Mesenchymal stem cell (in vitro differentiated cells and primary cell): Measurements from ENCODE around the gene LSR.

Experiments used
- DNase-seq: peaks from one replicate; pipeline ENCODE4 v3.0.0-alpha.2; 2013
- H2AFZ ChIP-seq: one replicate; pipeline ENCODE4 v1.6.1; 2013; ENCODE audit warnings: low read depth, mild to moderate bottlenecking, control low read depth, inconsistent platforms, low read length, moderate library complexity
- H2AK5ac ChIP-seq: 2 replicates; pipeline ENCODE4 v1.6.1; 2013; ENCODE audit warnings: low read length, moderate library complexity, mild to moderate bottlenecking, inconsistent platforms; ENCODE audit not compliant: severe bottlenecking
- H2BK120ac ChIP-seq: one replicate; pipeline ENCODE4 v1.6.1; 2013; ENCODE audit warnings: low read depth, mild to moderate bottlenecking, inconsistent platforms, low read length, moderate library complexity
- H2BK12ac ChIP-seq, 2 experiments: one replicate each; pipeline ENCODE4 v1.6.1; 2013; ENCODE audit warnings: inconsistent platforms in 2 of 2, low read length in 2 of 2, mild to moderate bottlenecking in 2 of 2, moderate library complexity in 2 of 2, control low read depth in 1 of 2
- H2BK15ac ChIP-seq: one replicate; pipeline ENCODE4 v1.6.1; 2013; ENCODE audit warnings: mild to moderate bottlenecking, low read depth, inconsistent platforms; ENCODE audit not compliant: poor library complexity, severe bottlenecking
- H2BK5ac ChIP-seq: 2 replicates; pipeline ENCODE4 v1.6.1; 2013; ENCODE audit warnings: low read depth, mild to moderate bottlenecking, low read length, control low read depth, inconsistent platforms; ENCODE audit not compliant: poor library complexity, severe bottlenecking
- H3K14ac ChIP-seq, 2 experiments: one replicate each; pipeline ENCODE4 v1.6.1; 2013; ENCODE audit warnings: inconsistent platforms in 2 of 2, low read length in 2 of 2, control low read depth in 1 of 2, mild to moderate bottlenecking in 1 of 2, moderate library complexity in 1 of 2
- H3K18ac ChIP-seq, 2 experiments: one replicate each; pipeline ENCODE4 v1.6.1; 2013; ENCODE audit warnings: inconsistent platforms in 2 of 2, low read length in 2 of 2, control low read depth in 1 of 2, low read depth in 1 of 2, mild to moderate bottlenecking in 1 of 2
- H3K23ac ChIP-seq, 2 experiments: one replicate each; pipeline ENCODE4 v1.6.1; 2013; ENCODE audit warnings: inconsistent platforms in 2 of 2, low read length in 2 of 2, mild to moderate bottlenecking in 2 of 2, moderate library complexity in 2 of 2, control low read depth in 1 of 2
- H3K27ac ChIP-seq: 2 replicates; pipeline ENCODE4 v1.5.1; 2013; ENCODE audit warnings: mild to moderate bottlenecking, moderate library complexity, low read length, control low read depth, inconsistent platforms; ENCODE audit not compliant: poor library complexity, severe bottlenecking
- H3K27me3 ChIP-seq, 2 experiments: 2 replicates each; pipeline versions ENCODE4 v1.6.1 to v1.7.0; 2013; ENCODE audit warnings: low read length in 2 of 2, mild to moderate bottlenecking in 2 of 2, moderate library complexity in 2 of 2, control low read depth in 1 of 2, inconsistent platforms in 1 of 2; ENCODE audit not compliant: control insufficient read depth in 1 of 2, insufficient read depth in 1 of 2
- H3K36me3 ChIP-seq, 2 experiments: 2 replicates each; pipeline versions ENCODE4 v1.6.1 to v1.7.0; 2013; ENCODE audit warnings: low read length in 2 of 2, control low read depth in 1 of 2, inconsistent platforms in 1 of 2, low read depth in 1 of 2, mild to moderate bottlenecking in 1 of 2; ENCODE audit not compliant: insufficient read depth in 2 of 2, control insufficient read depth in 1 of 2
- H3K4ac ChIP-seq, 2 experiments: one replicate each; pipeline ENCODE4 v1.6.1; 2013; ENCODE audit warnings: inconsistent platforms in 2 of 2, low read length in 2 of 2, mild to moderate bottlenecking in 2 of 2, moderate library complexity in 2 of 2, control low read depth in 1 of 2, low read depth in 1 of 2
- H3K4me1 ChIP-seq: 2 replicates; pipeline ENCODE4 v1.6.1; 2013; ENCODE audit warnings: low read depth, low read length, control low read depth; ENCODE audit not compliant: control insufficient read depth, insufficient read depth
- H3K4me2 ChIP-seq: 2 replicates; pipeline ENCODE4 v1.6.1; 2013; ENCODE audit warnings: low read length, mild to moderate bottlenecking, inconsistent platforms; ENCODE audit not compliant: poor library complexity, severe bottlenecking
- H3K4me3 ChIP-seq, 2 experiments: 2 replicates each; pipeline versions ENCODE4 v1.5.1 to v1.7.0; 2013; ENCODE audit warnings: low read length in 2 of 2, mild to moderate bottlenecking in 2 of 2, control low read depth in 1 of 2, low read depth in 1 of 2; ENCODE audit not compliant: insufficient read depth in 1 of 2
- H3K79me1 ChIP-seq: replicated peaks from 2 replicates; pipeline ENCODE4 v1.6.1; 2013; ENCODE audit warnings: mild to moderate bottlenecking, control low read depth, low read length, inconsistent platforms; ENCODE audit not compliant: poor library complexity, severe bottlenecking
- H3K9ac ChIP-seq: 2 replicates; pipeline ENCODE4 v1.7.0; 2013; ENCODE audit warnings: mild to moderate bottlenecking, low read length, moderate library complexity
- H3K9me3 ChIP-seq: 2 replicates; pipeline ENCODE4 v1.7.0; 2013; ENCODE audit warnings: mild to moderate bottlenecking, low read length; ENCODE audit not compliant: control insufficient read depth
- H4K8ac ChIP-seq: one replicate; pipeline ENCODE4 v1.6.1; 2013; ENCODE audit warnings: inconsistent platforms, mild to moderate bottlenecking, low read length, moderate library complexity
- H4K91ac ChIP-seq: one replicate; pipeline ENCODE4 v1.6.1; 2013; ENCODE audit warnings: mild to moderate bottlenecking, low read length, inconsistent platforms
- WGBS: methylation state at CpG from one replicate; pipeline ENCODE4 v1.1.7; 2013; ENCODE audit warnings: mixed read lengths; 5-methylcytosine and 5-hydroxymethylcytosine counted together

The LSR gene

DNA sequence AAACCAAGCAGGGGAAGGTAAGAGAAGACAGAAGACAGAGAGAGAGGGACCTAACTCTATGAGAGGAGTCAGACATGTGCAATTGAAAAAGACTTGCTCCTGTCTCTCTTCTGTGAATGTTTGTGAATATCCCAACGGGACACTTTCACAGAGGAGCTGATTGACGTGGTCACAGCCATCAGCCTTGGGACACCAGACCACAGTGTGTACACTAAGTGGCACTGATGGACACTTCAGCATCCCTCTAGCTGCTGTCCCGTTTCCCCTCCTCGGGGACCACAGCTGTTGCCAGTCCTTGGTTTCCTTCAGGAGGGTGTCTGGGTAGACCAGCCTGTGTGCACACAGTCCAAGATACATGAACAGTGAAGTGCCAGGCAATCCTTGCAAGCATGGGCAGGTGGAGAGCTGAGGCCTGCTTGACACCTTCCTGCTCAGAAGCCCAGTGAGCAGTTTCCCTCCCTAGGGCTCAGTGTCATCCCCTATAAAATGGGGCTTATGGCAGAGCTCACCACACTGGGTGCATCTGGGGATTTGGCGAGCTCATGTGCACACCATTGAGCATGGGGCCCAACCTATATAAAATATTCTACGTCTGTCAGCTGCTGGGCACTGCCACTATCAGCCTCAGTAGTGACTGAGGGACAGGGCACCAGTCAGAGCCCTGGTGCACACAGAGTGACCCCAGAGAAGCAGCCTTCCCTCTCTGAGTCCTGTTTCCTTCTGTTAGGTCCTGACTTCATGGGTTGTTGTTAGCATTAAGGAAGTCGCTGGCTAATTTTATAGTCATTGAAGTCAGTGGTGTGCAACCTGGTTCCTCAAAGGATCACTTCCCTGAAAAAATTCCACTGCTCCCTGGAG lies 15.7 kb downstream of the LSR start:
- Histone ChIP-seq H3K23ac (no peak overlapping the region), H3K14ac (peak overlapping the region in 1 of 2 experiments; percentile 35), H3K27ac (no peak overlapping the region), H2BK120ac (no peak overlapping the region), H3K79me1 (peaks cover 8% of the 10 kb centered on the region), H3K4ac (no peak overlapping the region), H3K9me3 (no peaks in the 10 kb centered on the region), H3K4me1 (peaks cover 18% of the 10 kb centered on the region), H3K27me3 (peaks cover 8 to 21% of the 10 kb centered on the region in 2 experiments), H2BK5ac (no peak overlapping the region), H3K4me2 (no peak overlapping the region), H2BK15ac (no peak overlapping the region), H4K91ac (no peak overlapping the region), H4K8ac (peak overlapping the region; percentile 19), H3K18ac (no peak overlapping the region), H3K9ac (no peak overlapping the region), H2AFZ (no peak overlapping the region), H2BK12ac (no peak overlapping the region), H3K4me3 (no peak overlapping the region), H3K36me3 (peaks cover 6 to 12% of the 10 kb centered on the region in 2 experiments), H2AK5ac (no peak overlapping the region)
- 88% methylated on average over 7 of the region's 7 CpGs for WGBS
- DNase-seq, result no peak

GRCh38 chr19:35265126-35265899 lies 16.5 kb downstream of the LSR start:
- 88% methylated on average over 6 of the region's 6 CpGs for WGBS
- H3K14ac ChIP-seq, result no peak overlapping the region
- no peak for DNase-seq

GRCh38 chr19:35265900-35266519 lies 17.2 kb downstream of the LSR start:
- H3K27ac ChIP-seq, result no peak overlapping the region
- H3K36me3 ChIP-seq, result peaks cover 16 to 24% of the 10 kb centered on the region in 2 experiments
- peaks cover 8 to 15% of the 10 kb centered on the region in 2 experiments for H3K27me3 ChIP-seq
- no peak overlapping the region for H3K4me2 ChIP-seq
- H4K8ac ChIP-seq, result no peak overlapping the region
- H2AFZ ChIP-seq, result no peak overlapping the region
- H3K9ac ChIP-seq, result peak overlapping the region; percentile 89
- peaks cover 18% of the 10 kb centered on the region for H3K79me1 ChIP-seq
- H2BK15ac ChIP-seq, result no peak overlapping the region
- H2BK12ac ChIP-seq, result no peak overlapping the region
- H2AK5ac ChIP-seq, result no peak overlapping the region
- no peak overlapping the region for H2BK5ac ChIP-seq
- no peak overlapping the region for H2BK120ac ChIP-seq
- H3K23ac ChIP-seq, result no peak overlapping the region
- no peak overlapping the region for H3K18ac ChIP-seq
- no peak for DNase-seq
- no peak overlapping the region for H4K91ac ChIP-seq
- 93% methylated on average over 8 of the region's 10 CpGs for whole genome bisulfite sequencing
- H3K9me3 ChIP-seq, result no peaks in the 10 kb centered on the region
- peak overlapping the region in 1 of 2 experiments; percentile 90 for H3K4me3 ChIP-seq
- H3K4ac ChIP-seq, result no peak overlapping the region
- no peak overlapping the region for H3K14ac ChIP-seq
- peaks cover 28% of the 10 kb centered on the region for H3K4me1 ChIP-seq

More at GRCh38 chr19:35265126-35265899, 16.5 kb downstream of the LSR start:
- Histone ChIP-seq H3K23ac (no peak overlapping the region), H2AK5ac (no peak overlapping the region), H2BK120ac (no peak overlapping the region), H2BK15ac (no peak overlapping the region), H3K9me3 (no peaks in the 10 kb centered on the region), H3K27me3 (peaks cover 8 to 21% of the 10 kb centered on the region in 2 experiments), H3K4me2 (no peak overlapping the region), H3K18ac (no peak overlapping the region), H2BK5ac (no peak overlapping the region), H3K4me1 (peaks cover 25% of the 10 kb centered on the region), H2AFZ (no peak overlapping the region), H3K27ac (no peak overlapping the region), H4K8ac (no peak overlapping the region), H3K9ac (no peak overlapping the region), H4K91ac (no peak overlapping the region), H3K79me1 (peaks cover 13% of the 10 kb centered on the region), H3K4ac (no peak overlapping the region), H3K4me3 (no peak overlapping the region), H2BK12ac (no peak overlapping the region), H3K36me3 (peaks cover 9 to 19% of the 10 kb centered on the region in 2 experiments)
